ENCODE measurements around the gene TRIM47.

DNA sequence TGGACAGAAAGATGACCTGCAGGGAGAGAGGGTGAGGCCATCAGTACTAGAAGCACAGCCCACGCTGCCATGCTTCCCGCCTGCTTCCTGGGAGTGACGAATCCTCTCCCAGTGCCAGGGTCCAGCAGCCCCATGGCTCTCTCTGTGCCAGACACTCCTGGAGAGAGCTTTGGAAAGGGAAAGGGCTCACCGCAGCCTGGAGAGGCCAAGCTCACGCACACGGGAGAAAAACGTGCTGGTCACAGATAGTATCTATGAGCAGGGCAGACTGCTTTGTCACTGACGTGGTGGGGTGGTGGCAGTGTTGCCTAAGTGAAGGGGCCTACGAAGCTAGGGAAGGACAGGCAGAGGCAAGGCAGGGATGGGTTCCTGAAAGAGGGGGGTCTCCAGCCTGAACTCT, 28.7 kb downstream of the TRIM47 start:
- TF ChIP-seq, protein P1, sequence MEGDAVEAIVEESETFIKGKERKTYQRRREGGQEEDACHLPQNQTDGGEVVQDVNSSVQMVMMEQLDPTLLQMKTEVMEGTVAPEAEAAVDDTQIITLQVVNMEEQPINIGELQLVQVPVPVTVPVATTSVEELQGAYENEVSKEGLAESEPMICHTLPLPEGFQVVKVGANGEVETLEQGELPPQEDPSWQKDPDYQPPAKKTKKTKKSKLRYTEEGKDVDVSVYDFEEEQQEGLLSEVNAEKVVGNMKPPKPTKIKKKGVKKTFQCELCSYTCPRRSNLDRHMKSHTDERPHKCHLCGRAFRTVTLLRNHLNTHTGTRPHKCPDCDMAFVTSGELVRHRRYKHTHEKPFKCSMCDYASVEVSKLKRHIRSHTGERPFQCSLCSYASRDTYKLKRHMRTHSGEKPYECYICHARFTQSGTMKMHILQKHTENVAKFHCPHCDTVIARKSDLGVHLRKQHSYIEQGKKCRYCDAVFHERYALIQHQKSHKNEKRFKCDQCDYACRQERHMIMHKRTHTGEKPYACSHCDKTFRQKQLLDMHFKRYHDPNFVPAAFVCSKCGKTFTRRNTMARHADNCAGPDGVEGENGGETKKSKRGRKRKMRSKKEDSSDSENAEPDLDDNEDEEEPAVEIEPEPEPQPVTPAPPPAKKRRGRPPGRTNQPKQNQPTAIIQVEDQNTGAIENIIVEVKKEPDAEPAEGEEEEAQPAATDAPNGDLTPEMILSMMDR (IDR thresholded peaks at IDR 0.05) = no peak
- no peak for TF ChIP-seq ZFX (IDR thresholded peaks at IDR 0.05; ENCODE audit: borderline replicate concordance)
